Keratinocyte (primary cell): ENCODE data around the gene S100A4. TPM values are rescaled to one million over a fixed set of nuclear protein-coding genes. Genes with fewer than 3 reads are reported as not detected.
"Not testable (repeated sequence)": the region's sequence is repeated elsewhere in the genome, so short reads cannot be mapped to it uniquely, and the experiment has no call there.

Experiments
- DNase-seq: peaks from one replicate; pipeline ENCODE4 v3.0.0-alpha.2; 2011; ENCODE audit warnings: low read depth, missing footprints, low spot score
- FAIRE-seq: peaks from 2 replicates; lab custom pipeline; 2011; peaks lifted over from hg19 to GRCh38; lab: Jason Lieb, UNC
- H2AFZ ChIP-seq: 2 replicates; pipeline ENCODE4 v1.6.0; 2012; ENCODE audit warnings: low read length, control low read depth, inconsistent platforms; ENCODE audit not compliant: control insufficient read depth
- H3K27ac ChIP-seq: 2 replicates; pipeline ENCODE4 v1.5.1; 2011; ENCODE audit warnings: low read length; ENCODE audit not compliant: control insufficient read depth, insufficient read depth
- H3K27me3 ChIP-seq: 3 replicates; pipeline ENCODE4 v1.6.0; 2011; ENCODE audit warnings: low read length; ENCODE audit not compliant: control insufficient read depth, insufficient read depth; ENCODE audit errors: extremely low read depth
- H3K36me3 ChIP-seq, 2 experiments: 2 replicates in 1 of 2; 3 replicates in 1 of 2; pipeline ENCODE4 v1.5.1; 2011; ENCODE audit warnings: low read length in 2 of 2, mild to moderate bottlenecking in 1 of 2; ENCODE audit not compliant: control insufficient read depth in 2 of 2, insufficient read depth in 2 of 2; ENCODE audit errors: extremely low read depth in 1 of 2
- H3K4me1 ChIP-seq: 3 replicates; pipeline ENCODE4 v1.5.1; 2011; ENCODE audit warnings: low read length; ENCODE audit not compliant: control insufficient read depth, insufficient read depth; ENCODE audit errors: extremely low read depth
- H3K4me2 ChIP-seq: 3 replicates; pipeline ENCODE4 v1.6.0; 2011; ENCODE audit warnings: low read depth, low read length; ENCODE audit not compliant: control insufficient read depth, insufficient read depth; ENCODE audit errors: extremely low read depth
- H3K4me3 ChIP-seq, 3 experiments: fragments of 200-600 bp in 1 of 3; sonication (generic) in 1 of 3; 2 replicates in 2 of 3; 3 replicates in 1 of 3; pipeline ENCODE4 v1.5.1; 2011 to 2016; ENCODE audit warnings: low read length in 3 of 3, mild to moderate bottlenecking in 3 of 3, control low read depth in 2 of 3, inconsistent platforms in 1 of 3, low read depth in 1 of 3, mixed read lengths in 1 of 3, mixed run types in 1 of 3, moderate library complexity in 1 of 3; ENCODE audit not compliant: control insufficient read depth in 2 of 3, insufficient read depth in 2 of 3; ENCODE audit errors: extremely low read depth in 1 of 3
- H3K79me2 ChIP-seq: 2 replicates; pipeline ENCODE4 v1.6.0; 2012; ENCODE audit warnings: low read length; ENCODE audit not compliant: control insufficient read depth, insufficient read depth
- H3K9ac ChIP-seq: 3 replicates; pipeline ENCODE4 v1.6.0; 2011; ENCODE audit warnings: low read length; ENCODE audit not compliant: control insufficient read depth, insufficient read depth; ENCODE audit errors: extremely low read depth
- H3K9me1 ChIP-seq: 3 replicates; pipeline ENCODE4 v1.6.0; 2011; ENCODE audit warnings: low read length; ENCODE audit not compliant: control insufficient read depth, insufficient read depth; ENCODE audit errors: extremely low read depth
- H3K9me3 ChIP-seq: 2 replicates; pipeline ENCODE4 v1.5.1; 2012; ENCODE audit warnings: low read depth, low read length; ENCODE audit not compliant: control insufficient read depth
- H4K20me1 ChIP-seq: 3 replicates; pipeline ENCODE4 v1.6.0; 2011; ENCODE audit warnings: low read length; ENCODE audit not compliant: control insufficient read depth, insufficient read depth; ENCODE audit errors: extremely low read depth
- EZH2 ChIP-seq: IDR thresholded peaks from one replicate; pipeline ENCODE4 v1.6.1; 2012; ENCODE audit warnings: inconsistent platforms, mild to moderate bottlenecking, low read length, moderate library complexity
- dilution Hi-C: fragments of 300-500 bp; cut with MboI; formaldehyde crosslinking; loops from one replicate; pipeline ENCODE4 v1.7.0; 2020; ENCODE audit warnings: low sequenced_read_pairs; ENCODE audit not compliant: extremely low pct_ligation_motif_present
- polyA plus RNA-seq, 5 experiments: library from polyadenylated mRNA; depleted of rRNA in 3 of 5; stranded (reverse) in 3 of 5; stranded (forward) in 1 of 5; unstranded in 1 of 5; fragments of >200 nt; gene quantifications; 1 replicate in 1 of 5; 2 replicates in 3 of 5; 3 replicates in 1 of 5; pipeline versions ENCODE4 v1.2.1 to v1.2.3, GENCODE V29; 2011 to 2012; ENCODE audit warnings: missing spikeins in 2 of 5, low read depth in 1 of 5, low replicate concordance in 1 of 5
- TF ChIP-seq, protein P1 (sequence below), 3 experiments: IDR thresholded peaks in 1 of 3; conservative IDR thresholded peaks in 1 of 3; optimal IDR thresholded peaks in 1 of 3; 2 replicates in 2 of 3; 3 replicates in 1 of 3; pipeline versions ENCODE3 to v1.5.1; 2011; ENCODE audit warnings: low read length in 3 of 3, mild to moderate bottlenecking in 3 of 3, moderate library complexity in 2 of 3, control low read depth in 1 of 3, inconsistent platforms in 1 of 3; ENCODE audit not compliant: insufficient read depth in 2 of 3; ENCODE audit errors: extremely low read depth in 1 of 3

Gene S100A4
- polyA plus RNA-seq, 1 donor (not counting 4 experiments of a cell fraction or from before 2014, with no cell fraction given), result 21.4 TPM

DNA sequence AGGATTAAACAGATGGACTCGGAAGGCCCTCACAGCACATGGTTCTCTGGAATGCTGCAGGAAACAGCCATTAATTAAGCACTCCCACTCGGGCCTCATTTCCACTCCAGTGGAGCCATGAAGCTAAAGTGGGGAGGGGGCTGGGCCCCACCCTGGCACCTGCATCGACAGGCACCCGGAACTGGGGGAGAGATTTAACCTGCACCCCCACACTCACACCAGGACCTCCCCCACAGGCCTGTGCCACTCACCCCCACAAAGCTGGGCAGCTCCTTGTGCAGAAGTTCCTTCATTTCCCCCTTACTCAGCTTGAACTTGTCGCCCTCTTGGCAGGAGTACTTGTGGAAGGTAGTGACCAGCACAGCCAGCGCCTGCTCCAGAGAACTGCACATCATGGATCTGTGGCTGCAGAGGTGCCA is 17.9 kb upstream of the S100A4 start:
- no peaks in the 10 kb centered on the region for H3K27me3 ChIP-seq
- H3K9ac ChIP-seq, result peak overlapping the region; percentile 99
- FAIRE-seq, result no peak
- H3K4me2 ChIP-seq, result peak overlapping the region; percentile 97
- no peaks in the 10 kb centered on the region for H3K9me1 ChIP-seq
- no peak overlapping the region for H2AFZ ChIP-seq
- H3K79me2 ChIP-seq, result peaks cover 21% of the 10 kb centered on the region
- H4K20me1 ChIP-seq, result peaks cover 21% of the 10 kb centered on the region
- dilution Hi-C loops, result no loop called here
- H3K9me3 ChIP-seq, result no peaks in the 10 kb centered on the region
- peak overlapping the region; percentile 61 to 99 (median 86) for H3K4me3 ChIP-seq
- no peak for DNase-seq
- H3K27ac ChIP-seq, result peak overlapping the region; percentile 100
- H3K4me1 ChIP-seq, result peaks cover 22% of the 10 kb centered on the region
- TF ChIP-seq EZH2, result no peak
- TF ChIP-seq, protein P1, sequence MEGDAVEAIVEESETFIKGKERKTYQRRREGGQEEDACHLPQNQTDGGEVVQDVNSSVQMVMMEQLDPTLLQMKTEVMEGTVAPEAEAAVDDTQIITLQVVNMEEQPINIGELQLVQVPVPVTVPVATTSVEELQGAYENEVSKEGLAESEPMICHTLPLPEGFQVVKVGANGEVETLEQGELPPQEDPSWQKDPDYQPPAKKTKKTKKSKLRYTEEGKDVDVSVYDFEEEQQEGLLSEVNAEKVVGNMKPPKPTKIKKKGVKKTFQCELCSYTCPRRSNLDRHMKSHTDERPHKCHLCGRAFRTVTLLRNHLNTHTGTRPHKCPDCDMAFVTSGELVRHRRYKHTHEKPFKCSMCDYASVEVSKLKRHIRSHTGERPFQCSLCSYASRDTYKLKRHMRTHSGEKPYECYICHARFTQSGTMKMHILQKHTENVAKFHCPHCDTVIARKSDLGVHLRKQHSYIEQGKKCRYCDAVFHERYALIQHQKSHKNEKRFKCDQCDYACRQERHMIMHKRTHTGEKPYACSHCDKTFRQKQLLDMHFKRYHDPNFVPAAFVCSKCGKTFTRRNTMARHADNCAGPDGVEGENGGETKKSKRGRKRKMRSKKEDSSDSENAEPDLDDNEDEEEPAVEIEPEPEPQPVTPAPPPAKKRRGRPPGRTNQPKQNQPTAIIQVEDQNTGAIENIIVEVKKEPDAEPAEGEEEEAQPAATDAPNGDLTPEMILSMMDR (optimal IDR thresholded peaks at IDR 0.05 in 1 of 3, IDR thresholded peaks at IDR 0.05 in 1 of 3, conservative IDR thresholded peaks at IDR 0.05 in 1 of 3; ENCODE audit: extremely low read depth in 1 of 3, insufficient read depth in 2 of 3, low read length in 3 of 3), result no peak
- H3K36me3 ChIP-seq, result peaks cover 15 to 29% of the 10 kb centered on the region in 2 experiments

DNA sequence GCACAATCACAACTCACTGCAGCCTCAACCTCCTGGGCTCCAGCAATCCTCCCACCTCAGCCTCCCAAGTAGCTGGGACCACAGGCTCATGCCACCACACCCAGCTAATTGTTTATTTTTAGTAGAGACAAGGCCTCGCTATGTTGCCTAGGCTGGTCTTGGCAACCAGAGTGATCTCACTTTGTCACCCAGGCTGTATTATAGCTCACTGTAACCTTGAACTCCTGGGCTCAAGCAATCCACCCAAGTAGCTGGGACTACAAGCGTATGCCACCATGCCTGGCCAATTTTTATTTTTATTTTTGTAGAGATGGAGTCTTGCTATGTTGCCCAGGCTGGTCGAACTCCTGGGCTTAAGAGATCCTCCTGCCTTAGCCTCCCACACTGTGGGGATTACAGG is 16.4 kb upstream of the S100A4 start:
- Histone ChIP-seq H3K79me2 (peaks cover 21% of the 10 kb centered on the region), H4K20me1 (peaks cover 21% of the 10 kb centered on the region), H3K4me2 (peak overlapping the region; percentile 97), H3K4me3 (peak overlapping the region; percentile 39 to 61 (median 57)), H3K9ac (peak overlapping the region; percentile 99), H3K36me3 (peaks cover 17 to 29% of the 10 kb centered on the region in 2 experiments), H3K27ac (peak overlapping the region; percentile 100)
- FAIRE-seq, H2AFZ ChIP-seq, H3K4me1 ChIP-seq, H3K9me3 ChIP-seq, H3K27me3 ChIP-seq, H3K9me1 ChIP-seq, DNase-seq, dilution Hi-C loops: not testable (repeated sequence)

DNA sequence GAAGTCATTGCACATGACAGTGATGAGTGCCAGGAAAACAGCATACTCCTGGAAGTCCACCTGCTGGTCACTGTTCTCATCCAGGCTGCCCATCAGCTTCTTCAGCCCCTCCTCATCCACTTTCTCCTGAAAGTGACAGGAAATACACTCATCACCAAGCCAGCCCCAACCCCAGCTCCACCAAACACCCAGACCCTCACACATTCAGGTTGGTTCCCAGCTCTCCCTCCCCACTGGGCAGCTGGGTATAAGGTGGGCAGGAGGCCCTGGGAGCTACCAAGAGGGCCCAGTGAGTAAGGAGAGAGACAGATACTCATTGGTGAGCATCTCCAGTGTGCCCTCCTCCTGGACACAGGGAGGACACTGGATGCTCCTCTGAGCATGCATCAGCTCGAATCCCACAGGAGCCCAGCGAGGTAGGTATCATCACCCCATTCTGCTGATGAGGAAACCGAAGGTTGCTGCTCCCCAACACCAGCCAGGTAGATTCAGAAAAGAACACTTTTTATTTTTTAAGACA is 15.9 kb upstream of the S100A4 start:
- Histone ChIP-seq H3K4me3 (no peak overlapping the region), H3K79me2 (peaks cover 18% of the 10 kb centered on the region), H4K20me1 (peaks cover 21% of the 10 kb centered on the region), H3K9me3 (no peaks in the 10 kb centered on the region), H3K4me1 (peaks cover 3% of the 10 kb centered on the region), H3K4me2 (no peak overlapping the region), H3K27me3 (no peaks in the 10 kb centered on the region), H3K27ac (peak overlapping the region; percentile 100), H3K9me1 (no peaks in the 10 kb centered on the region), H2AFZ (no peak overlapping the region), H3K36me3 (peaks cover 17 to 30% of the 10 kb centered on the region in 2 experiments), H3K9ac (peak overlapping the region; percentile 99)
- DNase-seq (no peak), FAIRE-seq (no peak)
- dilution Hi-C loops, result no loop called here
- no peak for TF ChIP-seq EZH2
- TF ChIP-seq, protein P1 (optimal IDR thresholded peaks at IDR 0.05 in 1 of 3, IDR thresholded peaks at IDR 0.05 in 1 of 3, conservative IDR thresholded peaks at IDR 0.05 in 1 of 3; ENCODE audit: extremely low read depth in 1 of 3, insufficient read depth in 2 of 3, low read length in 3 of 3), result no peak
